Peyer's patch (tissue), 4 donors: Measurements from ENCODE around the gene MAN1C1. TPM values are rescaled to one million over a fixed set of nuclear protein-coding genes. Genes with fewer than 3 reads are reported as not detected.

Source experiments
- DNase-seq, 3 donors: peaks; one replicate each; pipeline ENCODE4 v3.0.0-alpha.2; 2017 to 2019
- H3K27ac ChIP-seq, 4 donors: fragments of 200-600 bp; sonication (generic); one replicate each; pipeline ENCODE4 v1.5.1; 2016 to 2019
- H3K27me3 ChIP-seq, 2 donors: fragments of 200-600 bp; sonication (generic); one replicate each; pipeline ENCODE4 v1.5.1; 2019
- H3K36me3 ChIP-seq, 3 donors: fragments of 200-600 bp; sonication (generic); one replicate each; pipeline ENCODE4 v1.5.1; 2016 to 2019
- H3K4me1 ChIP-seq, 4 donors: fragments of 200-600 bp; sonication (generic); one replicate each; pipeline ENCODE4 v1.5.1; 2016 to 2019
- H3K4me3 ChIP-seq, 4 donors: fragments of 200-600 bp; sonication (generic); 1 replicate in 3 of 4; 2 replicates in 1 of 4; pipeline ENCODE4 v1.5.1; 2016 to 2019; ENCODE audit warnings: mild to moderate bottlenecking in 1 of 4
- H3K9me3 ChIP-seq, 4 donors: fragments of 200-600 bp; sonication (generic); one replicate each; pipeline ENCODE4 v1.5.1; 2016 to 2019; ENCODE audit warnings: mild to moderate bottlenecking in 1 of 4
- POLR2A ChIP-seq, 2 donors: fragments of 450-650 bp; IDR thresholded peaks; one replicate each; pipeline ENCODE4 v1.5.1; 2017; ENCODE audit warnings: antibody characterized with exemption in 2 of 2, mild to moderate bottlenecking in 2 of 2, moderate library complexity in 2 of 2
- total RNA-seq, 4 donors: library from RNA; depleted of rRNA; stranded (reverse); fragments of >200 nt; gene quantifications; one replicate each; pipeline ENCODE4 v1.1.0, GENCODE V29; 2016
- TF ChIP-seq, protein P1 (sequence below), 6 experiments: fragments of 450-650 bp in 4 of 6; fragments of 200-600 bp in 2 of 6; sonication (generic) in 1 of 6; IDR thresholded peaks; one replicate each; pipeline ENCODE4 v1.5.1; 2017 to 2019; ENCODE audit warnings: antibody characterized with exemption in 6 of 6, mild to moderate bottlenecking in 3 of 6, moderate library complexity in 1 of 6

The MAN1C1 gene
- total RNA-seq, 4 donors from 2014 or later, result 2.3 to 10.7 (median 6.7) TPM

DNA sequence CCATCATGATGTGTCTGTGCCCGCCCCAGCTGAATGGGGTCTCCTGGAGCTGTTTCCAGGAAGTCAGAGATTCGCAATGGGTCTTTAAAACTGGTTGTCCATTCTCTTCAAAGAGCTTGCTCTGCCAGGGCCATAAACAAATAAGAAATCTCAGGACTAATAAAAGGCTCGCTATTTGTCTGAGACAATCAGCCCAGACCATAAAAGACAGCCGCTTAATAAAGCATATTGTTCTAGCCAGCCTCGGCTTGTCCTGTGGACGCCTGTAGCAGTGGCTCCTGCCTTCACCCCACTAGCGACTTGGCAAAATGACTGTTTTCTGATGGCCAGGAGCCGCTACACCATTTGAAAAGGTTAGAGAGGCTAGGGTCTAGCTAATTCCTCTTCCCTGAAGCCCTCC, 162.8 kb downstream of the MAN1C1 start:
- Histone ChIP-seq H3K9me3 (no peaks in the 10 kb centered on the region), H3K27me3 (no peaks in the 10 kb centered on the region), H3K36me3 (no peaks in the 10 kb centered on the region), H3K27ac (no peak overlapping the region), H3K4me1 (peaks cover 0 to 12% (median under 1%) of the 10 kb centered on the region in 4 donors), H3K4me3 (no peak overlapping the region)
- no peak for DNase-seq
- TF ChIP-seq, protein P1, sequence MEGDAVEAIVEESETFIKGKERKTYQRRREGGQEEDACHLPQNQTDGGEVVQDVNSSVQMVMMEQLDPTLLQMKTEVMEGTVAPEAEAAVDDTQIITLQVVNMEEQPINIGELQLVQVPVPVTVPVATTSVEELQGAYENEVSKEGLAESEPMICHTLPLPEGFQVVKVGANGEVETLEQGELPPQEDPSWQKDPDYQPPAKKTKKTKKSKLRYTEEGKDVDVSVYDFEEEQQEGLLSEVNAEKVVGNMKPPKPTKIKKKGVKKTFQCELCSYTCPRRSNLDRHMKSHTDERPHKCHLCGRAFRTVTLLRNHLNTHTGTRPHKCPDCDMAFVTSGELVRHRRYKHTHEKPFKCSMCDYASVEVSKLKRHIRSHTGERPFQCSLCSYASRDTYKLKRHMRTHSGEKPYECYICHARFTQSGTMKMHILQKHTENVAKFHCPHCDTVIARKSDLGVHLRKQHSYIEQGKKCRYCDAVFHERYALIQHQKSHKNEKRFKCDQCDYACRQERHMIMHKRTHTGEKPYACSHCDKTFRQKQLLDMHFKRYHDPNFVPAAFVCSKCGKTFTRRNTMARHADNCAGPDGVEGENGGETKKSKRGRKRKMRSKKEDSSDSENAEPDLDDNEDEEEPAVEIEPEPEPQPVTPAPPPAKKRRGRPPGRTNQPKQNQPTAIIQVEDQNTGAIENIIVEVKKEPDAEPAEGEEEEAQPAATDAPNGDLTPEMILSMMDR (IDR thresholded peaks at IDR 0.05), result no peak
- TF ChIP-seq POLR2A (IDR thresholded peaks at IDR 0.05), result no peak

DNA sequence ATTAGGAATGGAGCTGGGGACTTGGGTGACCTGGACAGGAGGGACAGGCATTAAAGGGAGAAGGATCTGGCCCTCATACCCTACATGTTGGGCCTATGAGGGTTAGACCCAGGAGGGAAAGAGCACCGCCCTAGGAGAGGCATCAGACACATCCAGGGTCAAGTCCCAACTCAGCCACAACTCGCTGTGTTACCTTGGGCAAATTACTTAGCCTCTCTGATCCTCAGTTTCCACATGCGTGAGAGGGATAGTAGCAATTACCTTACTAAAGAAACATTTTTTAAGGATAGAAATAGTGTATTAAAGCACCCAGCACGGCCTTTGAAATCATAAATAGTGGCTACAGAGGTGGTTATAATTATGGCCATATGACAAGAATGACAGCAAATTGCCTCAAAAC, 163.3 kb downstream of the MAN1C1 start:
- no peak overlapping the region for H3K27ac ChIP-seq
- no peak for TF ChIP-seq POLR2A (IDR thresholded peaks at IDR 0.05)

DNA sequence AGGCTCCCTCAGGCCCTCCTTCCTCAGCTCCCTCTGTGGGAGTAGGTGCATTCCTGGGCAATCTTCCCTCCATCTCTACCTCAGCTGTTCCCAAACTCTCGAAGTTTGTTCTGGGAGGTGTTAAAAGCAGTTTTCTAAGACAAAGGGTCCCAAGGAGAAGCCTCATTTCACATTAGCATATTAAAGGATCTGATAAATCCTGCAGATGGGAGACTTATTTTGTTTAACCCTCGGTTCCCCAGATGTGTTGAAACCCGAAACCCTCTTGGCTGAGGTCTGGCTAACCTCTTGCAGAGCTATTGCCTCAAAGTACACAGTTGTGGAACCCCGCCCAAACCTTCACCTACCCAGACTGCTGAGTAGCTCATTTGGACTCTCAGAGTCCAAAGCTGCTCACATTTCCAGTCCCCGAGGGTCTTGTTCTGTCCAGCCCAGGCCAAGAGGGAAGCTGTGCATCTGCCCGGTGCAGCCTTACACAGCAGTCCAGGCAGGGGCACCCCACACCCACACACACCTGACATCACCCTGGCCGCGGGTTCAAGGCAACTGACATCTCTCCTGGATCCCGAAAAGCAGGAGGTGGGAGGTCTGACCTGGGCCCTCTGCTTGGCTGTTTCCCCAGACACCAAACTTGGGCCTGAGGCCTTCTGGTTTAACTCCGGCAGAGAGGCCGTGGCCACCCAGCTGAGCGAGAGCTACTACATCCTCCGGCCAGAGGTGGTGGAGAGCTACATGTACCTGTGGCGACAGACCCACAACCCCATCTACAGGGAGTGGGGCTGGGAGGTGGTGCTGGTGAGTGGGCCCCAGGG, 163.9 kb downstream of the MAN1C1 start:
- peaks cover 0 to 5% (median 0%) of the 10 kb centered on the region in 4 donors for H3K4me1 ChIP-seq
- no peaks in the 10 kb centered on the region for H3K9me3 ChIP-seq
- no peaks in the 10 kb centered on the region for H3K27me3 ChIP-seq
- no peaks in the 10 kb centered on the region for H3K36me3 ChIP-seq
- TF ChIP-seq POLR2A (IDR thresholded peaks at IDR 0.05), result no peak
- TF ChIP-seq, protein P1 (IDR thresholded peaks at IDR 0.05), result no peak
- H3K27ac ChIP-seq, result no peak overlapping the region
- no peak overlapping the region for H3K4me3 ChIP-seq
- DNase-seq, result no peak

More for the DNA sequence above, 163.3 kb downstream of the MAN1C1 start:
- Histone ChIP-seq H3K36me3 (no peaks in the 10 kb centered on the region), H3K9me3 (no peaks in the 10 kb centered on the region), H3K27me3 (no peaks in the 10 kb centered on the region), H3K4me1 (peaks cover 0 to 9% (median 0%) of the 10 kb centered on the region in 4 donors), H3K4me3 (no peak overlapping the region)
- no peak for DNase-seq

DNA sequence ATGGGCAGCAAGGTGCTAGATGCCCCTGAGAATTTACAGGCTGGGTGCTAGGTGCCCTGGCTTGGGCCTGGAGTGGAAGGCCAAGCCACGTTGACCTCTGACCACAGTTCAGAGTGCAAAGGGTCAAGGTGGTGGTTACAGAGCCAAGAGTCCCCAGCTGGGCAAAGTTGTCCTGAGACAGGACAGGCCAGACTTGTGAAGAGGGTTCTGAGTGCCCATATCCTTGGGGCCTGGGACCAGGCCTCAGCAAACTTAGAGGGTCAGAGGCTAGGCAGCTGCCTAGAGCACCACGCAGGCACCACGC, 164.5 kb downstream of the MAN1C1 start:
- Histone ChIP-seq H3K9me3 (no peaks in the 10 kb centered on the region), H3K27ac (no peak overlapping the region), H3K4me3 (no peak overlapping the region), H3K4me1 (no peaks in the 10 kb centered on the region), H3K36me3 (no peaks in the 10 kb centered on the region), H3K27me3 (no peaks in the 10 kb centered on the region)
- no peak for DNase-seq
- TF ChIP-seq, protein P1 (IDR thresholded peaks at IDR 0.05), result no peak
- no peak for TF ChIP-seq POLR2A (IDR thresholded peaks at IDR 0.05)

DNA sequence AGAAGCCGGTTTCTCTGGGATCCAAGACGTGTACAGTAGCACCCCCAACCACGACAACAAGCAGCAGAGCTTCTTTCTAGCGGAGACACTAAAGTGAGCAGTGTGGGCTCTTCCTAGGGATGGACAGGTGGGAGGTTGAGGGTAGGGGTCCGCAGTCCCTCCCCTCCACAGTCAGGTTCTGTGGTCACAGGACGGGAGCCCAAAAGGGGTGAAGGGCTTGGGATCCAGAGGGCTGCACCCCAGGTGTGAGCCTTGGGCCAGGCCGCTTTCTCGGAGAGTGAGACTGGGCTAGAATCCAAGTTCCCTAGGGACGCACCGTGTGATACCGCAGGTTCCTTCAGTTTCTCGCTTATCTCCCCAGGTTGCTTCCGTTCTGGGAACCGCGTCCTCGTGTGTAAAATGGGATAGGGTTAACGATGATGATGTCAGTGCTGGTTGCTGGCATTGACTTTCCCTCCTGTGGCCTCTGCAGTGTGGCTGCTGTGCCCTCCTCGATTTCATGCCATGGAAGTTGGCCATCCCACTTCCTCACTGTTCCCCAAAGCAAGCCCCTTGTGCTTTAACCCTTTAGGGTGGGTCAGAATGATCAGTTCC, 166.1 kb downstream of the MAN1C1 start:
- no peak overlapping the region for H3K27ac ChIP-seq
- no peaks in the 10 kb centered on the region for H3K4me1 ChIP-seq
- TF ChIP-seq, protein P1 (IDR thresholded peaks at IDR 0.05), result no peak
- no peak for TF ChIP-seq POLR2A (IDR thresholded peaks at IDR 0.05)
- H3K4me3 ChIP-seq, result no peak overlapping the region
- no peaks in the 10 kb centered on the region for H3K36me3 ChIP-seq
- DNase-seq, result no peak
- H3K27me3 ChIP-seq, result no peaks in the 10 kb centered on the region
- no peaks in the 10 kb centered on the region for H3K9me3 ChIP-seq

DNA sequence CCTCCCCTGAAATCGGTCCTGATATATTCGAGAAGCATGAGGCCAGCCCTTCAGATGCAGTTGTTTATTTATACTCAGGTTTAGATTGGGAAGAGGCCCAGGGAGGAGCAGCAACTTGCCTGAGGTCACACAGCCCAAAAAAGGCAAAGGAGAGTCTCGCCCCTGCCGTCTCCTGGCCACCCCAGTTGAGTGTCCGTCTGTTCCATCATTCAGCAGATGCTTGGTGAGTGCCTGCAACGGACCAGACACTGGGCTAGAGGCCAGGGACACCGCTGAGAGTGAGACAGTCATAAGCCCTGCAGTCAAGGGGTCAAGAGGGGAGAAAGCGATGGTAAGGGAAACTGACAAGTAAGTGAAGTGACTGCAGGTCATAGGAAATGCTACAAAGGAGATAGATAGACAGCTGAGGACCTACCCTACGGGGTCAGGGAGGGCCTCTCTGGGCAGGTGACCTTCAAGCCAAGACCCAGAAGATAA, 168.0 kb downstream of the MAN1C1 start:
- Histone ChIP-seq H3K27ac (no peak overlapping the region), H3K36me3 (no peaks in the 10 kb centered on the region), H3K4me3 (no peak overlapping the region), H3K4me1 (no peaks in the 10 kb centered on the region), H3K27me3 (no peaks in the 10 kb centered on the region), H3K9me3 (no peaks in the 10 kb centered on the region)
- no peak for DNase-seq
- no peak for TF ChIP-seq POLR2A (IDR thresholded peaks at IDR 0.05)
- TF ChIP-seq, protein P1 (IDR thresholded peaks at IDR 0.05), result no peak
